GM19351 (cell line): Measurements from ENCODE around the gene ARID5B.
A peak's percentile ranks its signal among the peaks of the same experiment; 100 is the strongest.

Source experiments
- ATAC-seq: cut with Tn5 transposase; IDR thresholded peaks from one replicate; pipeline ENCODE4 v1.9.1; 2021; ENCODE audit warnings: mild to moderate bottlenecking, moderate library complexity; ENCODE audit not compliant: unreplicated experiment

The ARID5B gene

DNA sequence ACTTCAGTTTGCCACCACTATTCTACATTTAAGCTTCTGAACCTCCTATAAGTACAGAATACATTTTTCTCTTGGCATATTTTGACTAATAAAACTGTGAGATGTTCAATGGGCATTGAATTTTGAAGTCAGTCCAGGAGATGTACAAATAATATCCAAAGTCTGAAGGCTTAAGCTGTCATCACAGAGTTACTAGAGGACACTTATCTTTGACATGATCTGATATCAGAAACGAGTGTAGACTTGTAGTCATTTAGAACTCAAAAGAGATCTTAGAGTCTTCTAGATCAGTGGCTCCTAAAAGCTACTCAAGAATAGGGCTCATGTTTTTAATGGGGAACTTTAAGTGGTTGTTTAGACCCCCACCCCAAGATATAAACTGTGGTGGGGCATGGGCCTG, 160.5 kb downstream of the ARID5B start:
- ATAC-seq: no peak

DNA sequence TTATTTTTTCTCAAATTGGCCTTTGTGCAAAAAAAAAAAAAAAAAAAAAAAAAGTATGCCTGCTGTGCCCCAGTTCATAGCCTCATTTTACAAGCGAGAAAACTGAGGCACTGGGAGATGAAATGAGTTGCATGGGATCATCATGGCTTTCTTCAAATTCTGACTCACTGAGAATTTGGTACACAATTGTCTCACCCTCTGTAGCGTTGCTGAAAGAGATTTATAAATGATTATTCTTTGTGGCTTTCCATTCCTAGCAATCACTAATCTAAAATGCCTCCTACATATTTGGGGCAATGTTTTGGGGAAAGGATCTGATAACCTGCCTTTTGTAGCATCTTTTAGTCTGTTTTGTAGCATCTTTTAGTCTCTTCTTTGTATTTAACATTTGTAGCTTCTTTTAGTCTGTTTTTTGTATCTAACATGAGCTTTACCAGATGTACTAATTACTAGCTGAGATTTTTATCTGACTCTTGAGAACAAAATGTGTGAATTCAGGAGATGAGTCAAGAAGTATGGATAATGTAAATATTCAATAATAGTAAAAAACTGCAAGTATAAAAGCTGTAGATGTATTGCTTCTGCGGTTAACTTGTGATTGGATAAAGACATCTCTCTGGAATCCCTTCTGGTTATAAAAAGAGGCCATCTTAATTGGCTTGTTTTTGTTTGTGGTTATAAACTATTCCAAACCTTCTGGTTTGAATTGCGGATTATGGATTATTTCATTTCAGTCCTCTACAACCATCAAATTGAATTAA, 161.4 kb downstream of the ARID5B start:
- ATAC-seq: no peak

DNA sequence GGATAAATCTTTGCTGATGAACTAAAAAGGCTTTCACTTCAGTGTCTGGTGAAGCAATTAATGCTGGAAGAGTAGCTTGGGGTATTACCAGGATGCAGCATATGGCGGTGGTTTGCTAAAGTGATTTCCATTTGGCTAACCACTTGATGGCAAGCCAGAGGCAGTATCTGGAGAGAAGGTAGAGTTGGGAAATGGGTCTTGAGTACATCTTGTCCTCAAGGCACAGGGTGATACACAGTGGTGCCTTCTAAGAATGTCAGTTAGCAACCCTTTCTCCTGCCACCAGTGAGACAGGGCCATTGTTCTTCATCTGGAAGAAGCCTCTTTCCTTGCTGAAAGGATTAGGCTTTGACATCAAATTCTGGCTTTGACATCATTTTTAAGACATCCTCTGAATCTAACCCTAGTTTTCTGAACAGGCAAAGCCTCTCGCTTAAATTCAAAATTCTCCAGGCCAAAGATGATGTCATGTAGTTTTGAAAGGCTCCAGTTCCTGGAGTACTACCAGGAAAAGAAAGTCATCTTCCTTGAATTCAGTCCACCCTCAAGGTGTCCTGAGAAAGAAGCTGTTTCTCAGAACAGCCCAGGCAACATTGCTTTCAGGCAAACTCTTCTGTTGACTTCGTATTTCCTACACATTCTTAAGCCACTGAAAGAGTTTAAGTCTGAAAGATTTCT, 162.4 kb downstream of the ARID5B start:
- ATAC-seq: no peak

DNA sequence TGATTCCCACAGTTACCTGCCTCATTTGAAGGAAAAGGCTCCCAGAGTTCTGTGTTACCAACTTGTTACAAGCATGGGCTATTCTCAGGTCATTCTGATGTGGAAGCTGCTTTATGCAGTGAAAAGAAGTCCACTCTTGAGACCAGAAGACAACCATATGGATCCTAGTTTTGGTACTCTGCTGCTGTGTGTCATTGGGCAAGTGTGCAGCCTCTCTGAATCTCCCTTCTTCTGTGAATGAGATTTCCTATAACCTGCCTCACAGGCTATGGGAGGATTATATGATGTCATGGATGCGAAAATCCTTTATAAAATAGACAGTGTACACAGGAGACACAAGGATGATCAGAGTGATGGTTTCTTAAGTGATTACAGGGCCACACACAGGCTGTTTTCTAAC, 166.1 kb downstream of the ARID5B start:
- ATAC-seq: no peak

DNA sequence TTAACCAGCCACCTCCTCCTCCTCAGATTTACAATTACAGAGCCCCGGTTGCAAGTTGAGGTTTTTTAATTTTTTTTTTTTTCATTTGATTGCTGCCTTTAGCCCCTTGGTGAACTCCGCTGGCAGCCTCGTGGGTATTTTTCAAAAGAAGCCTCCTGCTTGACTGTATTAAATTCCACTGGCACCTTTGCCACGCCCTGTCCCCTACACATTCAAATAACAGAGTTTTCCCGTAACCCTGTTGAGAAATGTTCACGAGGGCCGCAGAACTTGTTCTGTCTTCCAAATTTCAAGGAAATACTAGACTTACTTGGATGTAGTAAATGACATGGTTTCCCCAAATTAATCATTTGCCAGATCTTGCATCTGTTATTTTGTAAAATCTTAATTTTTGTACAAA, 167.0 kb downstream of the ARID5B start:
- ATAC-seq: no peak

DNA sequence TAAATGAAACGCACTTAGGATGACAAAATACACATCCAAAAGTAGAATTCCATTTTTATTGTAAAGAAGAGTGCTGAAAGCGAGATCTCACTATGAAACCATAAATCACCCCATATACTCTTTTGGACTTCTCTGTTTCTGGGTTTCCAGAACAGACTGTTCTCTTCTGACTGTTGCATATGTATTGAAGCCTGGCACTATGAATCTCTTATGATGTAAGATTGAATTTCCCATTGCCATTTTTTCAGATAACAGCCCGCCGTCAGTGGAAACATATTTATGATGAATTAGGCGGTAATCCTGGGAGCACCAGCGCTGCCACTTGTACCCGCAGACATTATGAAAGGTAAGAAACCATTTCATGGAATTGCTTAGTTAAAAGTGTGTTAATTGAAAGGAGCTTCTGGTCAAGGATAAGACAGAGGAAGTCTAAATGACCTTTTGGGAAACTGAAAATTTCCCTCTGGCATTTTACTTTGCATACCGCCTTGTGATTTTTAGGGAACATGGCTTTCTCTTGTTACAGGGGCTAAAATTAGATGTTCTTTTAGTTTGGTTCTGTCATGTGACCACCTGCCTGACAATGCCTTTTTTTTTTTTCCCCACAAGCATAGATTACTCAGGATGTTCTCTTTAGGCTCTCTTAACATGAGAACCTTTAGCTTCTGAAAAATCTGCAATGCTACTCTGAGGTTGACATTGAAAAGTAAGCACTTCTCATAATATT, 168.1 kb downstream of the ARID5B start:
- no peak for ATAC-seq

DNA sequence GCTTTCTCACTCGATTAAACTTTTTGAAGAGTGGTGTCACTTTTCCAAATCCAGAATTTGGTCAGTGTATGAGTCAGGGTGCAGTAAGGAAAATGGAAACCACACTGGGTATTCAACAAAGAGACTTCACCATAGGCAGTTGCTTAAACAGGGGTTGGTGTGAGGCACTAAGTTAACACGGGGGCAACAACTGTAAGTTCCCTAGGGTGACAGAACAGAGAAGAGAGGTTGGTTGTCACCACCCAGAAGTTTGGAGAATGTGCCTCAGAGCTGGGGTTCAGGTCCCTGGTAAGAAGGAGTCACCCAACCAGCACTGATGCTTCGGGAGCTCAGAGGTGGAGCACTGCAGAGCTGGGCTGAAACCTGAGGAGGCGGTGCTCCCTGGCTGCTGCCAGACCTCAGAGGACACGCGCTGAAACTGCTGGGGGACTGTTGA, 170.4 kb downstream of the ARID5B start:
- ATAC-seq: no peak

DNA sequence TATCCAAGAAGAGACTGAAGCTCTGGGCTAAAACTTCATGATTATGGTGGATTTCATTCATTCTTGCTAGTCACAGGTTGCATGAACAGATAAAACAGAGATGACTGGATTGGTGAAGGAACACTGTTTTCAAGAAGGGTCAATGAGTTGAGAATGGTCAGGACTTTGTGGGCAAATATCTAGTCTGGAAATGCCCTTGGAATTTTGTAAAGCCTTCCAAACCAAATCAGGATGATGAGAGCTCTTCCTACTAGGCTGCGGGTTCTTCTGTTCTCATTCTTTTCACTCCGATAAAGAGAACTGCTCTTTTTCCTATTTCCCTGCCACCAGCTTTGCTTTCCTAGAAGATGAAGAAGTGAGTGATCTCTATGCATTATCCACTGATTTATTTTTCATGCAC, 171.4 kb downstream of the ARID5B start:
- ATAC-seq: no peak

DNA sequence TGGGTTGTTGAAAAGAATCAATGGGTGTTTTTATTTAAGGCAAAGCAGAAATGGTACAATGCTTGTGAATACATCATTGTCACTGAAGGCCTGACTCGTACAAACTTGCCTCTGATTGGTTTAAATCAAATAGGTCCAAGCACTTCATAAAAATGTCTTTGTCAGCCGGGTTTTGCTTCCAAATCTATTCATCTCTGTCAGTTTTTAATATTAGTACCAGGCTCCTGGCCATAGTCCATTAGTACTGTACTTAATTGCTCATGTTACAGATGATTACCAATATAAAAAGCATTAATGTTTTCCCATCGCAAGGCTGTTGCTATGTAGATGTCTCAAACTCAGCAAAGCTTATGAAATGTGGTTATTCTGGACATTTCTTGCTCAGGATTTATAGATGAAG, 171.9 kb downstream of the ARID5B start:
- ATAC-seq: no peak

DNA sequence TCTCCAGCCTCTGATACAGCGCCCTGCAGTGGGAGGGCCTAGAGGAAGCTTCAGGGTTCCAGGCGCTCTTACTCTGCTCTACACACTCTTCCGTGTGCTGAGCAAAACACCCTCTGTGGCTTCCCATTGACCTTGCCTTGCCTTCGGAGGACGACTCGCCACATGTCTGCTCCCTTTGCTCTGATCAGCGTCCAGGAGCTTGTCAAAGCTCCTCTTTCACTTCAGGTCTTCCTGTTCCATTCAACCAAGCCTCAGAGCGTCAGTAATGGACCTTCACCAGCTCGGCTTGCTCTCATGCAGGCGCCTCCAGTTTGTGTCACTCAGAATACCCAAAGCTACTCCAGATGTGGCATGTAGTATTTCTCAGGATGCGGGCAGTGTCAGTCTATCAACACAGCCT, 173.9 kb downstream of the ARID5B start:
- ATAC-seq: no peak

DNA sequence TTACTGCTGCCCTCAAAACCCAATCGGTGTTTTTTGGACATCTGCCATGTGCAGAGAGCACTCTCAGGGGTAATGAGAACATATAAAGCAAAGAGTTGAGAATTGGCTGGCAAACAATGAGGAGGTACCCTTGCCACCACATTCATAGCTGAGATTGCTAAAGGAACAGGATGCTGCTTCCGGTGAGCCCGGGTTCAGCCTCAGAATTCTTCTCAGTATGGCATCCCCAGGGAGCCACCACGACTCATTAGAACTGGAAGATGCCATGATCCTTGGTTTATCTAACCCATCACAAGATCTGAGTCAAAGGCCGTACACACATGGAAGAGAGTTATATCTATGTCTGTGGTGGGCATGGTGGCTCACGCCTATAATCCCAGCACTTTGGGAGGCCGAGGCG, 174.4 kb downstream of the ARID5B start:
- ATAC-seq: no peak

DNA sequence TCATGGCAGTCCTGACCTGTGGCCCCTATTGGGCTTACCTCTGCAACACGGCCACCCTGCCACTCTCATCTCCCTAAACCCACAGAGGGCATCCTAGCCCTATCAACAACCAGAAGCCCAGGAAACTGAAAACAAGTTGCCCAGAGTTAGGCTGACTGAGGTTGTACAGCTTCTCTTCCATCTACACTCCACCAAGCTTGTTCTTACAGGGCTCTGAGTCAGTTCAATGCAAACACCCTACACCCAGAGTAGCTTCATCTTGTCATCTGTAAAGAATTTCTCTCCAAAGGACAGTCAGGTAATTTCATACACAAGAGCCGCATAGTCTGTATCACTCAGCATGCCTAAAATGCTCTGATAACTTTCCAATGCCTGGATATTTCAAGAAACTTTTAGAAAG, 175.4 kb downstream of the ARID5B start:
- no peak for ATAC-seq

DNA sequence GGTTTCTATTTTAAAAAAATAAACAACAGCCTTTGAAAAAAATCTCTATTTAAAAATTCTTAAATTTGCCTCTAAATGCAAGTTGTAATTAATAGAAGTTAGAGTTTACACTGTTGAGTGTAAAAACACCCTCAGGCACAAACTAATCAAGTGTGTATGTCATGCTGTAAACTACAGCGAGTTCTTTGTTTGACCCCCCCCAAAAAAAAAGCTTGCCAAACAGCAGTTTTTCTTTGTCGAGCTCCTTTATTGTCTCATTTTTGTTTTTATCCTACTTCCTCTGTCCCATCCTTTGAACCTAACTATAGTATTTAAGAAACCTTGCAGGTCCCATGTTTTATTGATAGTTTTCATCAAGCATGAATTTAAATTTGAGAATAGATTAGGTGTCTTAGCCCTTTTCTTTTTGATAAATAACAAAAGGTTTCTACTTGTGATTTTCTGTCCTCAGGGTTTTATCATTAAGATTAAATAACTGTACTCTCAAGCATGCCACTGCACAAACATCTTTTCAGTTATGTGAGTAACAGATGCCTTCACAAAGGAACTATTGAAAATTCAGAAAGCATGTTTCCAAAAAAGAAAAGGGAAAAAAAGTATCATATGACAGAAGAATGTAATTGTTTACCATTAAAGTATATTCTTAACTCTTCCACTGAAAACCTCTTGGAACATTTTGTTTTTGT, 176.0 kb downstream of the ARID5B start:
- no peak for ATAC-seq

DNA sequence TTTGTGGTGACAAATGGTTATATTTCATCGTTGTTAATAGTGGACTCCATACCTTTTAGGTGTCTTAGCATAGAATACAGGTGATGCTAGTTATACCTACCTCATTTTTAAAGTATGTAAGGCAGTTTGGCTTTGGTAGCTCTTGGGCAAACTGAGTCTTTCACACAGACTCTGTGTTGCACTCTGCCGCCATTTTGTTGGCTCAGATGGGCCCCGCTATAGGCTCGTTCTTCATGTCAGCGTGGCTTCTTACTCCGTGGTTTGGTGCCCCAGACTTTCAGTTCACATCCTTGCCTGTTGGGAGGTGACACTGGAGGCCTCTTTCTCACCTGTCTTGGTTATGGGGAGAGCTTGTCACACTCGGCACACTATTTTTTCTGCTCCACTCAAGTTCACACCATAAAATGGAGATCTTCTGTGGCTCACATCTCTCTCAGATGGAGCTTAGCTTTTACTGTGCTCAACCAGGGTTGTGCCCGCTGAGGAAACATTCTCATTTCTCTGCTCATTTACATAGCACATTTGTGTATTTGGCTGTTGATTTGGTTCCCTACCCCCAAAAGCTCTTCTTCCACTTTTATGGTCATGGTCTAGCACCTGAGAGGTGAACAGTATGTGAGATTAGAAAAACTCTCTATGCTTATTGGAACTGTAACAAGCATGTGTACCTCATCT, 178.5 kb downstream of the ARID5B start:
- ATAC-seq: peak; percentile 71

DNA sequence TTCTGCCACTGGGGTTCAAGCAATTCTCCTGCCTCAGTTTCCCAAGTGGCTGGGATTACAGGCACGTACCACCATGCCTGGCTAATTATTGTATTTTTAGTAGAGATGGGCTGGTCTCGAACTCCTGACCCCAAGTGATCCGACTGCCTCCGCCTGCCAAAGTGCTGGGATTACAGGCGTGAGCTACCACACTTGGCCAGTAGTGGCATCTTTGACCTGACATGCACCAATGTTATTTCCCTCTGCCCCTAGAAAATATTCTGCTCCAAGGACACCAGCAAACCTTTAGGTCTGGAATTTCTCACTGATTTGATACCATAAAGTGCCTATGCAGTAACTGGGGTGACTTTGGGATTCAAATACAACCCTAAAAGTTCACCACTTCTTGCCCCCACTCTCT, 179.4 kb downstream of the ARID5B start:
- no peak for ATAC-seq

DNA sequence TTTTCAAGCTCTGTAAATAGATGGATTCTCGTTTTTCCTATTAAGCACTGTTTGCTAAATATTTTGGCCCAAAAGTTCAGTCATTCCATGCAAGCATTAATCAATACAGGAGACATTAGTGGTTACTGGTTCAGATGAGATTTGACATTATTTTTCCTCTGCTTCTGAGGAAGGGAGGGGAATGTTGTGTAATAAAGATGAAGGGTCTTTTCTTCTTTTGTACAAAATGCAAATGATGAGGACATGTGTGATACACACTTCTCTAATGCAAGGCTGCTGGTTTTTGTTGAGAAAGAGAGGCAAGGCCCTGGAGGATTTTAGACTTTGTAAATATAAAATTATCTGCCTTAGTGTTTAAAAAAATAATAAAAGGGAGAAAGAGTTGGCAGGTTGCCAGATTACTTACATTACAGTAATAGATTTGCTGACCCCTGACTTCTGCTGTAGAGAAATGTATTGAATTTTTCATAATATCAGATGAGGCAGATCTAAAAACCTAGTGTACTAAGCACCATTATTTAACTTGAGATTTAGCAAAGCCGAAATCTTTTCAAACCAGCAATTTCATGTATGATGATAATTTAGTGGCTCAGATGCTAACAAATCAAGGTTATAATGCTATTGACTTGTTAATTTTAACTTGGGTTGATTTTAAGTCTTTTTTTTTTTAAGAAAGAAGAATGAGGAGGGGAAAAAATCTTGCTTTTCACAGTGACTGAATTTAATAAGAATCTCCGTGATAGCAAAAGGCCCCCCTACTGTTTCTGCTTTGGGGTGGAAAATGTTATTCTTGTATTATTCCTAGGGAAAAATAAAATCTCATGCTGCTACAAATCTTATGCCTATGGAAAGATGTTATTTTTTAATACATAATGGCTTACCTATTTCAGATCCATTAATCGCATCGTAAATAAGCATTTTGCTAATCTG, 180.1 kb downstream of the ARID5B start:
- ATAC-seq: no peak

DNA sequence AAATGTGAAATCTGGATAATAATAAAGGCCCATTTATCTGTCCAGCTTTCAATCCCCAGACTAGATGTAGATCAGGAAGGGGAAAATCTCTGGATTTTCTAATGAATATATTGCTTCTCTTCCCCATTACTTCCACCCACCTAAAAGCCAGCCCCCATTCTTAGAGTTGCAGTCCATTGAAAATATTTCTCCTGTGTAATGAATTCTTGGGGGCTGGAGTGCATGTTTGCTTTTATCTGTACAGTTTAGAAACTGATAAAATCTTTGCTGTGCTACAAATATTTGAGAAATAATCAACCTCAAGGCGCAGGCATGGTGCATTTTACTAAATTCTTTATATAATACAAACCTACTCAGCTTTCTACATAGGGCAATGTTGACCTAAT, 180.8 kb downstream of the ARID5B start:
- ATAC-seq: no peak

DNA sequence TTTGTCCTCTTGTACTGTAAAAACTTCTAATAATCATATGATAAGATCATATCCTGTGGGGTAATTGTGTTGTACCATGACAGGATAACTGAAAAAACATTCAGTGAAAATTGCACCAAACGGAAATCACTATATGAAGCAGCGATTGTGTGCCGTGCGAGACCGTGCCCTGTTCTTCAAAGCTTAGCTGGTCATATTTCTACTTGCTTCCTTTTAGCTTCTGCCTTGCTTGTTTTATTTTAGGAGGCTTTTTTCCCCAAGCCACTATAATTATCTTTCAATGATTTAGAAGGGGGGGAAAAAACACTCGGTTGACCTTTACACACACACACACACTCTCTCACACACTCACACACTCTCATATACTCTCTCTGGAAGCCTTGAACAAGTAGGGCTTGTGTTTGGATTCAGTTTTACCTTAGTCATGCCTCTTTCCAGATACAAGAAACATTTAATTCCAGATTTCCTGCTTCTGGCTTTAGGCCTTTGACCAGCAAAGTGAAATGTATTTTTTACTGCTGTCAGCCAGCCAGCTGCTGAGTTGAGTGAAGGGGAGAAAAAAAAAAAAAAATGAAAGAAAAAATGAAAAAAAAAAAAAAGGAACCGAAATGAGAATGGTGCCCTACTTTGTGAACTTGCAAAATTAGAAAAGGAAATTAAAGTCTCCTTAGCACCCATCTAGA, 181.4 kb downstream of the ARID5B start:
- peak; percentile 39 for ATAC-seq
